HCT116 (cell line): ENCODE measurements around the gene VPS35L. TPM values are rescaled to one million over a fixed set of nuclear protein-coding genes. Genes with fewer than 3 reads are reported as not detected.

Source experiments
- ATAC-seq: fragments of 200-7000 bp; cut with Tn5 transposase; 2 replicates; pipeline ENCODE4 v1.9.1; 2020; ENCODE audit warnings: mild to moderate bottlenecking, moderate library complexity
- BruUV-seq: library from RNA; stranded (reverse); fragments of 400-500 nt; replicated peaks from 2 replicates; lab custom pipeline; 2021; lab: Mats Ljungman, UMichigan
- CTCF ChIA-PET: fragments of 300-600 bp; sonication (Branson Sonifier 250); formaldehyde crosslinking; loops from one replicate; lab custom pipeline; 2021; ENCODE audit warnings: antibody characterized with exemption; lab: Charles Lee
- POLR2A ChIA-PET: fragments of 300-600, 350-600 bp; sonication (Branson Sonifier 250); formaldehyde crosslinking; loops from one replicate; lab custom pipeline; 2021; ENCODE audit warnings: antibody characterized with exemption; lab: Charles Lee
- RAD21 ChIA-PET, 2 experiments: fragments of 300-600 bp; sonication (Branson Sonifier 250); formaldehyde crosslinking; loops; one replicate each; lab custom pipeline; 2023; ENCODE audit warnings: low total read pairs in 2 of 2; ENCODE audit not compliant: uncharacterized antibody in 2 of 2, unreplicated experiment in 2 of 2, low non-redundant PET in 1 of 2; lab: Charles Lee
- DNase-seq: peaks from one replicate; pipeline ENCODE4 v3.0.0-alpha.2; 2010; ENCODE audit warnings: low read depth, low spot score
- H2AFZ ChIP-seq: fragments of 200-600 bp; shearing (Covaris generic), sonication (generic); 2 replicates; pipeline ENCODE4 v1.6.1; 2017; ENCODE audit warnings: low read depth, mixed run types, mixed read lengths, antibody characterized with exemption, low read length; ENCODE audit not compliant: poor library complexity, severe bottlenecking
- H3K27ac ChIP-seq: 2 replicates; pipeline ENCODE4 v1.5.1; 2012; ENCODE audit warnings: low read depth, low read length
- H3K27me3 ChIP-seq: fragments of 200-600 bp; sonication (generic); 2 replicates; pipeline ENCODE4 v1.6.1; 2016; ENCODE audit warnings: mixed run types, low read length, mixed read lengths; ENCODE audit not compliant: insufficient read depth
- H3K36me3 ChIP-seq, 2 experiments: fragments of 200-500 bp in 1 of 2; fragments of 200-600 bp in 1 of 2; sonication (Bioruptor generic) in 1 of 2; sonication (generic) in 1 of 2; 2 replicates each; pipeline versions ENCODE4 v1.5.1 to v1.6.1; 2014 to 2016; ENCODE audit warnings: low read length in 2 of 2, inconsistent platforms in 1 of 2, mixed read lengths in 1 of 2, mixed run types in 1 of 2; ENCODE audit not compliant: insufficient read depth in 2 of 2, control insufficient read depth in 1 of 2
- H3K4me1 ChIP-seq, 2 experiments: fragments of 200-600 bp in 1 of 2; sonication (generic) in 1 of 2; 2 replicates each; pipeline versions ENCODE4 v1.5.1 to v1.6.1; 2012 to 2017; ENCODE audit warnings: low read length in 2 of 2, inconsistent platforms in 1 of 2, mild to moderate bottlenecking in 1 of 2, mixed read lengths in 1 of 2, mixed run types in 1 of 2, moderate library complexity in 1 of 2; ENCODE audit not compliant: insufficient read depth in 2 of 2, control insufficient read depth in 1 of 2
- H3K4me2 ChIP-seq: fragments of 200-600 bp; sonication (generic); 2 replicates; pipeline ENCODE4 v1.6.1; 2017; ENCODE audit warnings: mixed run types, low read length, mixed read lengths
- H3K4me3 ChIP-seq, 2 experiments: fragments of 200-600 bp in 1 of 2; sonication (generic) in 1 of 2; replicated peaks in 1 of 2; 2 replicates each; pipeline ENCODE4 v1.5.1; 2011 to 2016; ENCODE audit warnings: low read length in 2 of 2, control low read depth in 1 of 2, low read depth in 1 of 2, mild to moderate bottlenecking in 1 of 2, mixed read lengths in 1 of 2, mixed run types in 1 of 2
- H3K79me2 ChIP-seq: fragments of 200-600 bp; sonication (generic); 2 replicates; pipeline ENCODE4 v1.6.1; 2017; ENCODE audit warnings: mild to moderate bottlenecking, mixed run types, low read length, moderate library complexity, mixed read lengths; ENCODE audit not compliant: insufficient read depth
- H3K9ac ChIP-seq: fragments of 200-600 bp; sonication (generic); 2 replicates; pipeline ENCODE4 v1.6.1; 2016; ENCODE audit warnings: low read length, mixed read lengths
- H3K9me2 ChIP-seq: fragments of 200-600 bp; sonication (generic), shearing (Covaris generic); 2 replicates; pipeline ENCODE4 v1.6.1; 2017; ENCODE audit warnings: mixed run types, mild to moderate bottlenecking, moderate library complexity; ENCODE audit not compliant: insufficient read depth
- H3K9me3 ChIP-seq, 2 experiments: fragments of 200-500 bp in 1 of 2; fragments of 200-600 bp in 1 of 2; sonication (Bioruptor generic) in 1 of 2; sonication (generic) in 1 of 2; 2 replicates each; pipeline ENCODE4 v1.6.1; 2014 to 2017; ENCODE audit warnings: low read length in 2 of 2, mixed read lengths in 2 of 2, inconsistent platforms in 1 of 2, low read depth in 1 of 2, mild to moderate bottlenecking in 1 of 2, mixed run types in 1 of 2, moderate library complexity in 1 of 2; ENCODE audit not compliant: control insufficient read depth in 1 of 2, insufficient read depth in 1 of 2
- H4K20me1 ChIP-seq: fragments of 200-600 bp; sonication (generic), shearing (Covaris generic); 2 replicates; pipeline ENCODE4 v1.6.1; 2017; ENCODE audit warnings: mixed run types, mild to moderate bottlenecking, moderate library complexity; ENCODE audit not compliant: insufficient read depth
- CEBPB ChIP-seq: IDR thresholded peaks from 2 replicates; pipeline ENCODE4 v1.6.1; 2012; ENCODE audit warnings: low read depth
- EGR1 ChIP-seq: IDR thresholded peaks from 2 replicates; pipeline ENCODE4 v1.6.1; 2012; ENCODE audit warnings: low read depth
- POLR2AphosphoS5 ChIP-seq: IDR thresholded peaks from 2 replicates; pipeline ENCODE4 v1.6.1; 2011; ENCODE audit warnings: mild to moderate bottlenecking, low read depth, low read length, moderate library complexity
- RAD21 ChIP-seq: IDR thresholded peaks from 2 replicates; pipeline ENCODE4 v1.6.1; 2012; ENCODE audit warnings: low read depth, mild to moderate bottlenecking
- SIN3A ChIP-seq: IDR thresholded peaks from 2 replicates; pipeline ENCODE4 v1.6.1; 2012; ENCODE audit warnings: low read depth
- SRF ChIP-seq: IDR thresholded peaks from 2 replicates; pipeline ENCODE4 v1.6.1; 2012; ENCODE audit warnings: low read depth
- TCF7L2 ChIP-seq: IDR thresholded peaks from 2 replicates; pipeline ENCODE4 v1.7.0; 2011; ENCODE audit warnings: borderline replicate concordance, inconsistent platforms; ENCODE audit not compliant: insufficient read depth, insufficient read length; ENCODE audit errors: extremely low read depth
- intact Hi-C: fragments of 100-400 bp; cut with micrococcal nuclease; formaldehyde crosslinking; loops from 2 replicates; pipeline ENCODE4 v1.10.0; 2022
- total RNA-seq: library from RNA; stranded (reverse); gene quantifications from one replicate; pipeline ENCODE4 v1.2.1, GENCODE V29; 2021; ENCODE audit not compliant: unreplicated experiment
- TF ChIP-seq, protein P1 (sequence below): IDR thresholded peaks from 2 replicates; pipeline ENCODE4 v1.6.1; 2012
- TF ChIP-seq, protein P2 (sequence below): IDR thresholded peaks from 2 replicates; pipeline ENCODE4 v1.6.1; 2012; ENCODE audit warnings: low read depth
- TF ChIP-seq, protein P3 (sequence below): IDR thresholded peaks from 2 replicates; pipeline ENCODE4 v1.6.1; 2012

The VPS35L gene
- total RNA-seq, 1 experiment from 2014 or later = 21.4 TPM

GRCh38 chr16:19705146-19705501 lies 149.6 kb downstream of the VPS35L start:
- ATAC-seq (no peak), DNase-seq (no peak)
- no peak for TF ChIP-seq CEBPB
- TF ChIP-seq, protein P1, sequence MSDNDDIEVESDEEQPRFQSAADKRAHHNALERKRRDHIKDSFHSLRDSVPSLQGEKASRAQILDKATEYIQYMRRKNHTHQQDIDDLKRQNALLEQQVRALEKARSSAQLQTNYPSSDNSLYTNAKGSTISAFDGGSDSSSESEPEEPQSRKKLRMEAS = no peak
- no peak for TF ChIP-seq EGR1
- TF ChIP-seq RAD21 = no peak
- TF ChIP-seq, protein P2, sequence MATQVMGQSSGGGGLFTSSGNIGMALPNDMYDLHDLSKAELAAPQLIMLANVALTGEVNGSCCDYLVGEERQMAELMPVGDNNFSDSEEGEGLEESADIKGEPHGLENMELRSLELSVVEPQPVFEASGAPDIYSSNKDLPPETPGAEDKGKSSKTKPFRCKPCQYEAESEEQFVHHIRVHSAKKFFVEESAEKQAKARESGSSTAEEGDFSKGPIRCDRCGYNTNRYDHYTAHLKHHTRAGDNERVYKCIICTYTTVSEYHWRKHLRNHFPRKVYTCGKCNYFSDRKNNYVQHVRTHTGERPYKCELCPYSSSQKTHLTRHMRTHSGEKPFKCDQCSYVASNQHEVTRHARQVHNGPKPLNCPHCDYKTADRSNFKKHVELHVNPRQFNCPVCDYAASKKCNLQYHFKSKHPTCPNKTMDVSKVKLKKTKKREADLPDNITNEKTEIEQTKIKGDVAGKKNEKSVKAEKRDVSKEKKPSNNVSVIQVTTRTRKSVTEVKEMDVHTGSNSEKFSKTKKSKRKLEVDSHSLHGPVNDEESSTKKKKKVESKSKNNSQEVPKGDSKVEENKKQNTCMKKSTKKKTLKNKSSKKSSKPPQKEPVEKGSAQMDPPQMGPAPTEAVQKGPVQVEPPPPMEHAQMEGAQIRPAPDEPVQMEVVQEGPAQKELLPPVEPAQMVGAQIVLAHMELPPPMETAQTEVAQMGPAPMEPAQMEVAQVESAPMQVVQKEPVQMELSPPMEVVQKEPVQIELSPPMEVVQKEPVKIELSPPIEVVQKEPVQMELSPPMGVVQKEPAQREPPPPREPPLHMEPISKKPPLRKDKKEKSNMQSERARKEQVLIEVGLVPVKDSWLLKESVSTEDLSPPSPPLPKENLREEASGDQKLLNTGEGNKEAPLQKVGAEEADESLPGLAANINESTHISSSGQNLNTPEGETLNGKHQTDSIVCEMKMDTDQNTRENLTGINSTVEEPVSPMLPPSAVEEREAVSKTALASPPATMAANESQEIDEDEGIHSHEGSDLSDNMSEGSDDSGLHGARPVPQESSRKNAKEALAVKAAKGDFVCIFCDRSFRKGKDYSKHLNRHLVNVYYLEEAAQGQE = no peak
- no peak for TF ChIP-seq POLR2AphosphoS5
- TF ChIP-seq, protein P3, sequence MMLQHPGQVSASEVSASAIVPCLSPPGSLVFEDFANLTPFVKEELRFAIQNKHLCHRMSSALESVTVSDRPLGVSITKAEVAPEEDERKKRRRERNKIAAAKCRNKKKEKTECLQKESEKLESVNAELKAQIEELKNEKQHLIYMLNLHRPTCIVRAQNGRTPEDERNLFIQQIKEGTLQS = no peak
- TF ChIP-seq SIN3A = no peak
- no peak for TF ChIP-seq SRF
- no peak for TF ChIP-seq TCF7L2
- Histone ChIP-seq H3K4me1 (peaks cover 4 to 22% of the 10 kb centered on the region in 2 experiments; a peak in 3 of 4 replicates), H3K27me3 (no peaks in the 10 kb centered on the region), H4K20me1 (no peaks in the 10 kb centered on the region), H3K9me3 (no peaks in the 10 kb centered on the region), H3K4me2 (peak overlapping the region; percentile 50), H3K4me3 (no peak overlapping the region), H3K79me2 (peaks cover 40% of the 10 kb centered on the region; the same call in 1 of the 2 replicates), H3K9me2 (no peaks in the 10 kb centered on the region), H3K36me3 (peaks cover 42 to 45% of the 10 kb centered on the region in 2 experiments), H3K9ac (no peak overlapping the region), H2AFZ (no peak overlapping the region), H3K27ac (peak overlapping the region; percentile 24; the same call in 1 of the 2 replicates)
- POLR2A ChIA-PET = no interaction called here
- intact Hi-C loops = no loop called here
- BruUV-seq = no TSS peak
- RAD21 ChIA-PET = no interaction called here
- CTCF ChIA-PET = interaction anchor here (0.9 kb wide), 1 partner anchor 122 kb away, joined by 3 read pairs; no protein-coding TSS in a partner anchor
